Fibroblast of lung (primary cell): Measurements from ENCODE around the gene RNF217. TPM values are rescaled to one million over a fixed set of nuclear protein-coding genes. Genes with fewer than 3 reads are reported as not detected.
A peak's percentile ranks its signal among the peaks of the same experiment; 100 is the strongest.

ENCODE experiments used
- DNase-seq, 2 donors: peaks; one replicate each; pipeline versions ENCODE4 v3.0.0 to v3.0.0-alpha.2; 2010; ENCODE audit warnings: low read depth in 2 of 2
- H2AFZ ChIP-seq: 2 replicates; pipeline ENCODE4 v1.5.1; 2012; ENCODE audit warnings: low read length, control low read depth, inconsistent platforms
- H3K27ac ChIP-seq: 2 replicates; pipeline ENCODE4 v1.5.1; 2011; ENCODE audit warnings: low read length, control low read depth; ENCODE audit not compliant: insufficient read depth
- H3K27me3 ChIP-seq: 2 replicates; pipeline ENCODE4 v1.5.1; 2011; ENCODE audit warnings: mild to moderate bottlenecking, low read length; ENCODE audit not compliant: control insufficient read depth, insufficient read depth
- H3K36me3 ChIP-seq: 2 replicates; pipeline ENCODE4 v1.5.1; 2011; ENCODE audit warnings: low read length; ENCODE audit not compliant: control insufficient read depth, insufficient read depth
- H3K4me1 ChIP-seq: 2 replicates; pipeline ENCODE4 v1.5.1; 2011; ENCODE audit warnings: low read length; ENCODE audit not compliant: control insufficient read depth, insufficient read depth; ENCODE audit errors: extremely low read depth
- H3K4me2 ChIP-seq: 2 replicates; pipeline ENCODE4 v1.5.1; 2011; ENCODE audit warnings: low read length, control low read depth; ENCODE audit not compliant: insufficient read depth; ENCODE audit errors: extremely low read depth
- H3K4me3 ChIP-seq, 4 experiments: fragments of 200-600 bp in 1 of 4; sonication (generic) in 1 of 4; replicated peaks in 1 of 4; 2 replicates each; pipeline ENCODE4 v1.5.1; 2011 to 2016; ENCODE audit warnings: low read length in 4 of 4, low read depth in 3 of 4, mild to moderate bottlenecking in 3 of 4, control low read depth in 2 of 4, inconsistent platforms in 1 of 4, mixed read lengths in 1 of 4; ENCODE audit not compliant: insufficient read depth in 1 of 4; ENCODE audit errors: control extremely low read depth in 1 of 4
- H3K79me2 ChIP-seq: 2 replicates; pipeline ENCODE4 v1.5.1; 2012; ENCODE audit warnings: mild to moderate bottlenecking, low read length, inconsistent platforms; ENCODE audit not compliant: control insufficient read depth, insufficient read depth
- H3K9ac ChIP-seq: 2 replicates; pipeline ENCODE4 v1.5.1; 2011; ENCODE audit warnings: mild to moderate bottlenecking, low read length, control low read depth; ENCODE audit not compliant: insufficient read depth
- H3K9me3 ChIP-seq: 2 replicates; pipeline ENCODE4 v1.5.1; 2012; ENCODE audit warnings: low read depth, low read length; ENCODE audit not compliant: control insufficient read depth, insufficient read depth
- H4K20me1 ChIP-seq: 2 replicates; pipeline ENCODE4 v1.5.1; 2011; ENCODE audit warnings: low read length; ENCODE audit not compliant: control insufficient read depth, insufficient read depth; ENCODE audit errors: extremely low read depth
- EZH2 ChIP-seq: IDR thresholded peaks from 2 replicates; pipeline ENCODE4 v1.5.1; 2012; ENCODE audit warnings: low read length, control low read depth, mild to moderate bottlenecking; ENCODE audit errors: missing control alignments
- polyA plus RNA-seq, 2 donors: library from polyadenylated mRNA; depleted of rRNA in 1 of 2; stranded (reverse) in 1 of 2; unstranded in 1 of 2; fragments of >200 nt; gene quantifications; 2 replicates each; pipeline ENCODE4 v1.2.1, GENCODE V29; 2011 to 2012; ENCODE audit warnings: missing spikeins in 1 of 2
- total RNA-seq: library from RNA; depleted of rRNA; stranded (reverse); fragments of >200 nt; gene quantifications from 2 replicates; pipeline ENCODE4 v1.2.1, GENCODE V29; 2014
- TF ChIP-seq, protein P1 (sequence below), 2 donors: IDR thresholded peaks in 1 of 2; conservative IDR thresholded peaks in 1 of 2; 1 replicate in 1 of 2; 2 replicates in 1 of 2; pipeline ENCODE4 v1.5.1; 2011 to 2012; ENCODE audit warnings: low read length in 2 of 2, control low read depth in 1 of 2, inconsistent platforms in 1 of 2, low read depth in 1 of 2, mild to moderate bottlenecking in 1 of 2

Gene RNF217
- total and polyA plus RNA-seq, 2 donors (not counting 1 experiment from before 2014, with no cell fraction given): 13.2 to 19.5 TPM

GRCh38 chr6:124986164-124986563 is 23.9 kb downstream of the RNF217 start:
- no peaks in the 10 kb centered on the region for H3K36me3 ChIP-seq
- TF ChIP-seq EZH2: no peak
- TF ChIP-seq, protein P1, sequence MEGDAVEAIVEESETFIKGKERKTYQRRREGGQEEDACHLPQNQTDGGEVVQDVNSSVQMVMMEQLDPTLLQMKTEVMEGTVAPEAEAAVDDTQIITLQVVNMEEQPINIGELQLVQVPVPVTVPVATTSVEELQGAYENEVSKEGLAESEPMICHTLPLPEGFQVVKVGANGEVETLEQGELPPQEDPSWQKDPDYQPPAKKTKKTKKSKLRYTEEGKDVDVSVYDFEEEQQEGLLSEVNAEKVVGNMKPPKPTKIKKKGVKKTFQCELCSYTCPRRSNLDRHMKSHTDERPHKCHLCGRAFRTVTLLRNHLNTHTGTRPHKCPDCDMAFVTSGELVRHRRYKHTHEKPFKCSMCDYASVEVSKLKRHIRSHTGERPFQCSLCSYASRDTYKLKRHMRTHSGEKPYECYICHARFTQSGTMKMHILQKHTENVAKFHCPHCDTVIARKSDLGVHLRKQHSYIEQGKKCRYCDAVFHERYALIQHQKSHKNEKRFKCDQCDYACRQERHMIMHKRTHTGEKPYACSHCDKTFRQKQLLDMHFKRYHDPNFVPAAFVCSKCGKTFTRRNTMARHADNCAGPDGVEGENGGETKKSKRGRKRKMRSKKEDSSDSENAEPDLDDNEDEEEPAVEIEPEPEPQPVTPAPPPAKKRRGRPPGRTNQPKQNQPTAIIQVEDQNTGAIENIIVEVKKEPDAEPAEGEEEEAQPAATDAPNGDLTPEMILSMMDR (conservative IDR thresholded peaks at IDR 0.05 in 1 of 2, IDR thresholded peaks at IDR 0.05 in 1 of 2; ENCODE audit: low read depth in 1 of 2, low read length in 2 of 2): no peak
- H3K4me2 ChIP-seq: peak overlapping the region; percentile 20
- no peaks in the 10 kb centered on the region for H4K20me1 ChIP-seq
- no peak overlapping the region for H3K9ac ChIP-seq
- H3K27ac ChIP-seq: no peak overlapping the region
- peaks cover 25% of the 10 kb centered on the region for H3K79me2 ChIP-seq
- DNase-seq: no peak
- H2AFZ ChIP-seq: no peak overlapping the region
- H3K4me1 ChIP-seq: peaks cover 7% of the 10 kb centered on the region
- no peak overlapping the region for H3K4me3 ChIP-seq
- H3K9me3 ChIP-seq: no peaks in the 10 kb centered on the region
- H3K27me3 ChIP-seq: no peaks in the 10 kb centered on the region

- H3K9me3 ChIP-seq: no peaks in the 10 kb centered on the region
- H3K27ac ChIP-seq: no peak overlapping the region
- TF ChIP-seq, protein P1 (conservative IDR thresholded peaks at IDR 0.05 in 1 of 2, IDR thresholded peaks at IDR 0.05 in 1 of 2; ENCODE audit: low read depth in 1 of 2, low read length in 2 of 2): no peak
- no peak for TF ChIP-seq EZH2
- no peak overlapping the region for H3K9ac ChIP-seq
- H2AFZ ChIP-seq: no peak overlapping the region
- H3K4me2 ChIP-seq: no peak overlapping the region
- H3K27me3 ChIP-seq: no peaks in the 10 kb centered on the region
- H3K4me1 ChIP-seq: peaks cover 7% of the 10 kb centered on the region
- no peak overlapping the region for H3K4me3 ChIP-seq
- peaks cover 27% of the 10 kb centered on the region for H3K79me2 ChIP-seq
- H3K36me3 ChIP-seq: no peaks in the 10 kb centered on the region
- DNase-seq: peak in 1 of 2 donors; percentile 57
- no peaks in the 10 kb centered on the region for H4K20me1 ChIP-seq
These were observed 25.1 kb downstream of the RNF217 start for GRCh38 chr6:124987291-124987690.

DNA sequence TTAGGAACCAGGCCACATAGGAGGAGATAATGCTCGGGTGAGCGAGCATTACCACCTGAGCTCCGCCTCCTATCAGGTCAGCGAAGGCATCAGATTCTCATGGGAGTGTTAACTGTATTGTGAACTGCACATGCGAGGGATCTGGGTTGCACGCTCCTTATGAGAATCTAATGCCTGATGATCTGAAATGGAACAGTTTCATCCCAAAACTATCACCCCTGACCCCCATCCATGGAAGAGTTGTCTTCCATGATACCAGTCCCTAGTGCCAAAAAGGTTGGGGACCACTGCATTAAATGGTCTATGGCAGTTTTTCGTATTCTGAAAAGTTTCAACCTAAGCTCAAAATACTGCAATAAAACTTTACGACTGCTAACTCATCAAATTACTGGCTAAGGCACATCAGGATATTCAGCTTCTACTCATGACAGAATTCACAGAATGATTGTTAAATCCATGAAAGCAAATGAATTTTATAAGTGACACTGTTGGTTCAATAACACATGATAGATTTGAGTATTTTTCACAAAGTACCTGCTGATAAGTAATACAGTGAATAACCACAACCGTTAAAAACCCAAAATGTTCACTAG is 25.9 kb downstream of the RNF217 start:
- Histone ChIP-seq H3K4me1 (peaks cover 7% of the 10 kb centered on the region), H3K9me3 (no peaks in the 10 kb centered on the region), H4K20me1 (no peaks in the 10 kb centered on the region), H3K9ac (no peak overlapping the region), H2AFZ (no peak overlapping the region), H3K27ac (no peak overlapping the region), H3K36me3 (no peaks in the 10 kb centered on the region), H3K27me3 (no peaks in the 10 kb centered on the region), H3K79me2 (peaks cover 25% of the 10 kb centered on the region), H3K4me2 (no peak overlapping the region), H3K4me3 (no peak overlapping the region)
- no peak for DNase-seq
- TF ChIP-seq, protein P1 (conservative IDR thresholded peaks at IDR 0.05 in 1 of 2, IDR thresholded peaks at IDR 0.05 in 1 of 2; ENCODE audit: low read depth in 1 of 2, low read length in 2 of 2): no peak
- no peak for TF ChIP-seq EZH2
